Colonic mucosa (tissue), 4 donors: Measurements from ENCODE around the gene NCOA5. TPM values are rescaled to one million over a fixed set of nuclear protein-coding genes. Genes with fewer than 3 reads are reported as not detected.

Source experiments
- DNase-seq: peaks from one replicate; pipeline ENCODE4 v3.0.0-alpha.2; 2020
- H3K27ac ChIP-seq: fragments of 200-600 bp; one replicate; pipeline ENCODE4 v1.8.0; 2021
- H3K27me3 ChIP-seq: fragments of 200-600 bp; one replicate; pipeline ENCODE4 v1.8.0; 2021
- H3K36me3 ChIP-seq: fragments of 200-600 bp; one replicate; pipeline ENCODE4 v1.8.0; 2021
- H3K4me1 ChIP-seq: fragments of 200-600 bp; one replicate; pipeline ENCODE4 v1.8.0; 2021; ENCODE audit warnings: mild to moderate bottlenecking
- H3K4me3 ChIP-seq: fragments of 200-600 bp; one replicate; pipeline ENCODE4 v1.8.0; 2021
- H3K9ac ChIP-seq, 2 donors: one replicate each; pipeline ENCODE4 v1.7.0; 2013; ENCODE audit warnings: control low read depth in 2 of 2, low read depth in 2 of 2, low read length in 2 of 2
- H3K9me3 ChIP-seq: fragments of 200-600 bp; one replicate; pipeline ENCODE4 v1.8.0; 2021
- CTCF ChIP-seq: fragments of 200-600 bp; IDR thresholded peaks from one replicate; pipeline ENCODE4 v1.8.0; 2022; ENCODE audit warnings: antibody characterized with exemption, mild to moderate bottlenecking
- intact Hi-C: fragments of 100-400 bp; cut with DNase I; formaldehyde crosslinking; loops from one replicate; pipeline ENCODE4 v1.14.1; 2022
- total RNA-seq, 2 donors: library from RNA; stranded (reverse); fragmentation: NEBNext Ultra II Directional in 1 of 2; extraction: Animal tissue kit (Norgen Biotek cat#: 25700) in 1 of 2; gene quantifications; one replicate each; pipeline ENCODE4 v1.2.1, GENCODE V29; 2021
- donor health status: healthy.
- donor health status: DM: no; HTN: no; CAD: no.
- donor health status: DM: no; HTN: no; CAD: no.

NCOA5 gene
- total RNA-seq, 2 donors from 2014 or later = 20.4 to 32.1 TPM

GRCh38 chr20:46065006-46065405, 24.8 kb downstream of the NCOA5 start:
- DNase-seq = no peak
- no peak overlapping the region for H3K4me3 ChIP-seq
- intact Hi-C loops = no loop called here
- H3K36me3 ChIP-seq = peaks cover 41% of the 10 kb centered on the region
- H3K9ac ChIP-seq = no peak overlapping the region
- no peak for TF ChIP-seq CTCF
- no peaks in the 10 kb centered on the region for H3K27me3 ChIP-seq
- H3K4me1 ChIP-seq = no peaks in the 10 kb centered on the region
- no peak overlapping the region for H3K27ac ChIP-seq
- no peaks in the 10 kb centered on the region for H3K9me3 ChIP-seq

- H3K4me3 ChIP-seq = no peak overlapping the region
- H3K36me3 ChIP-seq = peaks cover 39% of the 10 kb centered on the region
- no peak overlapping the region for H3K9ac ChIP-seq
- no peaks in the 10 kb centered on the region for H3K4me1 ChIP-seq
- intact Hi-C loops = no loop called here
- H3K27me3 ChIP-seq = no peaks in the 10 kb centered on the region
- H3K27ac ChIP-seq = no peak overlapping the region
- no peaks in the 10 kb centered on the region for H3K9me3 ChIP-seq
- no peak for DNase-seq
- TF ChIP-seq CTCF = no peak
These were observed 26.1 kb downstream of the NCOA5 start for GRCh38 chr20:46063652-46064054.

- no peak overlapping the region for H3K27ac ChIP-seq
- no peaks in the 10 kb centered on the region for H3K4me1 ChIP-seq
- H3K9ac ChIP-seq = no peak overlapping the region
- no peak for DNase-seq
- no peak overlapping the region for H3K4me3 ChIP-seq
- peaks cover 34% of the 10 kb centered on the region for H3K36me3 ChIP-seq
- intact Hi-C loops = no loop called here
- no peaks in the 10 kb centered on the region for H3K9me3 ChIP-seq
- TF ChIP-seq CTCF = no peak
- no peaks in the 10 kb centered on the region for H3K27me3 ChIP-seq
These were observed 26.6 kb downstream of the NCOA5 start for GRCh38 chr20:46063151-46063550.

DNA sequence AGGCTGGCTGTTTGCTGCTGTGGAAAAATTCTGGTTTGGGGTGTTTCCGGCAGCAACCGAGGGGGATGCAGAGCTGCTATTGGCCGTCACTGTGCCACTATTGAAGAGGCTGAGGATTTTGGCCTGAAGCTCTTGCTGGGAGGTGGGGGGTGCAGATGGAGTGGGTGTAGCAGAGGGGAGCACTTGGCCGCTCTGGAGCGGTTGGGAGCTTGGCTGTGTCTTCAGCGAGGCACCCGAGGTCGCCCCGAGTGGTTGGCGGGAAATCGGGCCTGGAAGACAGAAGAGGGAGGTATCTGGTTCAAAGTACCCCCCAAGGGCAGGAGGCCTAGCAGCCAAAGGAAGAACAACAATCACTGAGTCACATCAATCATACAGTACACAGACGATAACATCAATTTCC, 27.1 kb downstream of the NCOA5 start:
- Histone ChIP-seq H3K27me3 (no peaks in the 10 kb centered on the region), H3K27ac (no peak overlapping the region), H3K4me1 (no peaks in the 10 kb centered on the region), H3K9me3 (no peaks in the 10 kb centered on the region), H3K36me3 (peaks cover 31% of the 10 kb centered on the region), H3K4me3 (no peak overlapping the region), H3K9ac (no peak overlapping the region)
- DNase-seq = no peak
- intact Hi-C loops = no loop called here
- no peak for TF ChIP-seq CTCF

GRCh38 chr20:46062151-46062550, 27.6 kb downstream of the NCOA5 start:
- H3K27ac ChIP-seq = no peak overlapping the region
- peaks cover 29% of the 10 kb centered on the region for H3K36me3 ChIP-seq
- no peaks in the 10 kb centered on the region for H3K27me3 ChIP-seq
- no peak overlapping the region for H3K4me3 ChIP-seq
- TF ChIP-seq CTCF = no peak
- H3K4me1 ChIP-seq = no peaks in the 10 kb centered on the region
- intact Hi-C loops = no loop called here
- H3K9me3 ChIP-seq = no peaks in the 10 kb centered on the region
- no peak overlapping the region for H3K9ac ChIP-seq
- no peak for DNase-seq

- H3K9me3 ChIP-seq = no peaks in the 10 kb centered on the region
- no peaks in the 10 kb centered on the region for H3K4me1 ChIP-seq
- no peak for TF ChIP-seq CTCF
- H3K36me3 ChIP-seq = peaks cover 18% of the 10 kb centered on the region
- H3K4me3 ChIP-seq = no peak overlapping the region
- H3K27ac ChIP-seq = no peak overlapping the region
- no peaks in the 10 kb centered on the region for H3K27me3 ChIP-seq
- no peak overlapping the region for H3K9ac ChIP-seq
- DNase-seq = no peak
- intact Hi-C loops = no loop called here
These were observed 28.8 kb downstream of the NCOA5 start for GRCh38 chr20:46060975-46061374.
